Measurements from ENCODE around the gene FBXW5.

Gene FBXW5

DNA sequence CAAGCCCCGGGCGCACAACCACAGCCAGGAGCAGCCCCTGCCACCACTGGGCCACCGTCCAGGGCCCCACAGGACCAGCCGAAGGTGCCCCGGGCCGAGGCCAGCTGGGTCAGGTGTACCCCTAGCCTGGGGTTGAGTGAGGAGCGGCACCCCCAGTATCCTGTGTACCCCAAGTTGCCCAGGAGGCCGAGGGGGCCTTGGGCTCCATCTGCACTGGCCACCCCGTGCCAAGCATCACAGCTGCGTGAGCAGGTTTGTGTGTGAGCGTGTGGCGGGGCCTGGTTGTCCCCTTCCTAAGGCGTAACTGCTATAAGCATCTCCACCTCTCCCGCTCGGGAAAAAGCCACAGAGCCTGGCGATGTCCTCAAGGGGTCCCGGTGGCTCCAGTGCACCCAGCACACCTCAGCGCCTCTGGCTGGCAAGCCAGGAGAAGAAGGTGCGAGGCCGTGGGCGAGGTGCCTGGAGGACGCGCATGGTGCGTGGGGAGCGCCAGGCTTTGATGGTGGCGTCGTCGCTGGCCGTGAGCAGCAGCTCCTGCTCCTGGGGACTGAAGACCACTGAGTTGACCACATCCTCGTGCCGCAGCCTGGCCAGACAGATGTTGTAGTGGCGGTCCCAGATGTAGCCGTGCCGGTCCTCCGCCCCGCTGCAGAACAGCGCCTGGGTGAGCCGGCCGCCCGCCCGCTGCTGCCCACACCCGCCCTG, 3.9 kb downstream of the FBXW5 start:
- no peak overlapping the region for H3K4me3 Mint-ChIP-seq
- peaks cover 9% of the 10 kb centered on the region for H3K4me1 Mint-ChIP-seq (ENCODE audit: low read depth)
- peaks cover 23% of the 10 kb centered on the region for H3K36me3 Mint-ChIP-seq (ENCODE audit: low read depth)
- H3K27me3 Mint-ChIP-seq, result no peaks in the 10 kb centered on the region
- no peak overlapping the region for H3K27ac Mint-ChIP-seq
- no peaks in the 10 kb centered on the region for H3K9me3 Mint-ChIP-seq

DNA sequence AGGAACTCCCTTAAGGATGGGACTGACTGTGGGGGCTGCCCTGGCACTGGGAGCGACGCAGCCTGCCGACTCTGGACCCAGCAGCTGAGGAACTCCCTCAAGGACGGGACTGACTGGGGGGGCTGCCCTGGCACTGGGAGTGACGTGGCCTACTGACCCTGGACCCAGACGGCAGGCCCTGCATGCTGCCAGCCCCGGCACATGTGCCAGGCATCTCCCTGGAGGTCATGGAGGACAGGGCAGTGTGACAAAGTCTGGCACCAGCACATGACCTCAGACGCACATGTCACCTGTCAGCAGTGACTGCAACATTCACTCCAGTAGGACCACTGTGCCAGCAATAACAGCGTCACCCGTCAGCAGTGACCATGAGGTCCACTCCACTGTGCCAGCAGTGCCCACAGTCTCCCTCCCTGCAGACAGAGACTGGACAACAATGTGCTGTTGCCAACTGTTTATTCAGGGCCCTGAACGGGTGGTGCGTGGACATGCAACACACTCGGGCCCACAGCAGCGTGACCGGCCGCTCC, 4.5 kb downstream of the FBXW5 start:
- H3K4me3 Mint-ChIP-seq, result no peak overlapping the region
- no peak overlapping the region for H3K27ac Mint-ChIP-seq
- peaks cover 9% of the 10 kb centered on the region for H3K4me1 Mint-ChIP-seq (ENCODE audit: low read depth)
- peaks cover 23% of the 10 kb centered on the region for H3K36me3 Mint-ChIP-seq (ENCODE audit: low read depth)
- H3K9me3 Mint-ChIP-seq, result no peaks in the 10 kb centered on the region
- no peaks in the 10 kb centered on the region for H3K27me3 Mint-ChIP-seq

DNA sequence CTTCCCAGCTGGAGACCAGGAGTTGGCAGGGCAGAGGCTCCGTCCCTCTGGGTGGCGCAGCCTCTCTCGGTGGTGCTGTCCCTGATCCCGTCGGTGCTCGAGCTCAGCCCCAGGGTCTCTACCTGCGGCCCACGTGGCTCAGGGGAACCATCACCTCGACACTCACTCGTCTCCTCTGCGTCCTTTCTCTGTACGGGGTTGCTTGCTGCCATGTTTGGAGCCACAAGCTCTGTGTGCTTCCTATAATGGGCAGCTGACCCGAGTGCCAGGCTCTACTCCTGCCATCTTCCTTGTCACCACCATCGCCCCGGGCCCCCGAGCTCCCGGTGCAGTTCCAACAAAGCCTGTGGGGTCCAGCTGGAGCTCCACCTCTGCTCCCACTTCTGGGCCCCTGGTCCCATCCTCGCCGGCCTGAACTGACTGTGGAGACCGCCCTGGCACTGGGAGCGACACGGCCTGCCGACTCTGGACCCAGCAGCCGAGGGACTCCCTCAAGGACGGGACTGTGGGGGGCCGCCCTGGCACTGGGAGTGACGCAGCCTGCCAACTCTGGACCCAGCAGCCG, 5.0 kb downstream of the FBXW5 start:
- H3K27me3 Mint-ChIP-seq, result no peaks in the 10 kb centered on the region
- peaks cover 6% of the 10 kb centered on the region for H3K4me1 Mint-ChIP-seq (ENCODE audit: low read depth)
- H3K36me3 Mint-ChIP-seq (ENCODE audit: low read depth), result peaks cover 23% of the 10 kb centered on the region
- H3K9me3 Mint-ChIP-seq, result no peaks in the 10 kb centered on the region
- no peak overlapping the region for H3K27ac Mint-ChIP-seq
- H3K4me3 Mint-ChIP-seq, result no peak overlapping the region

DNA sequence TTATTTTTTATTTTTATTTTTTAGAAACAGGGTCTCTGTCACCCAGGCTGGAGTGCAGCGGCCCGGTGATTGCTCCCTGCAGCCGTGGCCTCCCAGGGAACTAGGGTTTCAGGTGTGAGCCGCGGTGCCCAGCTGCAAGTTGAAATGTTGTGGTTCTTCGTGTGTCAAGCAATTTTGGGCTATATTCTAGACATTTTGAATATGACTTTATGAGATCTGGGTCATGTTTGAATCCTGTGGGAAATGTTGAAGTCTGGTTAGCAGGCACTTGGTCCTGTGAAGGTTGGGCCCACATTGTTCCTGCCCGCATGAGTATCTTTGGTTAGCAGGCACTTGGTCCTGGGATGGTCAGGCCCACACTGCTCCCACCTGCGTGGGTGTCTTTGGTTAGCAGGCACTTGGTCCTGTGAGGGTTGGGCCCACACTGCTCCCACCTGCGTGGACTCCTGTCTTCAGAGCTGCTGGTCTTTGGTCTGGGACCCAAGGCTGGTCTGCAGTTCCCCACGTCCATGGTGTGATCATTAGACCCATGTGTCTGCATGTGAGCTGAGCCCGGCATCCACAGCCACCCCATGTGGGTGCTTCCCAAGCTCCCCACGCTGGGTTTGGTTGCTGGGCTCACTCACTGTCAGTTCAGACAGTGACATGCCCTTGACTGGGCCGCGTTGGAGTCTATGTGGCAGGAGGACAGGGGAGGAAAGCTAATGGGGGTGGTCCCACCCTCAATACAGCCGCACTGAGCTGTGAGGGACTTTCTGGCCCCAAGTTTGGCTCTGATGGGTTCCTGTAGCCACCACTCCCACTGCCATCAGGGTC, 7.1 kb downstream of the FBXW5 start:
- Mint-ChIP-seq H3K36me3 (ENCODE audit: low read depth) (peaks cover 34% of the 10 kb centered on the region), H3K27ac (no peak overlapping the region), H3K4me3 (no peak overlapping the region), H3K9me3 (no peaks in the 10 kb centered on the region), H3K4me1 (ENCODE audit: low read depth) (peaks cover 5% of the 10 kb centered on the region), H3K27me3 (no peaks in the 10 kb centered on the region)

DNA sequence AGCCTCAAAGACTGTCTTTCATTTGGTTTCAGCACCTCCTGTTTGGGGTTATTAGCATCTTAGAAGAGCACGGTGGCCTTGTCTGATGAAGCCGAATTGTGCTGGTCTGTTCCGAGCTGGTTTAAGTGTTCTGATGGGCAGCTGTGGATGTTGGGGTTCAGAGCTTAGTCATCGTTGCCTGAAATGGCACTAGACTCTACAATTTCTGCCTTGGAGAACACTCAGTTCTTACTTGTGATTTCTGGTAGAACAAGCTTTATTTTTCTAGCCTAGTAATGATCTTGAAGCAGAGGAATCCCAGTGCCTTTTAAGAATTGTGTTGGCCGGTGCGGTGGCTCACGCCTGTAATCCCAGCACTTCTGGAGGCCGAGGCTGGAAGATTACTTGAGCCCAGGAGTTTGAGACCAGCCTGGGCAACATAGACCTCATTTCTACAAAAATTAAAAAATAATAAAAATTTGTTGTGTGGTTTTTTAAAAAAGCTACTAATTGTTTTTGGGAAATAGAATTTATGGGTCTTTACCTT, 7.8 kb downstream of the FBXW5 start:
- peaks cover 30% of the 10 kb centered on the region for H3K36me3 Mint-ChIP-seq (ENCODE audit: low read depth)
- peaks cover 9% of the 10 kb centered on the region for H3K4me1 Mint-ChIP-seq (ENCODE audit: low read depth)
- H3K4me3 Mint-ChIP-seq, result no peak overlapping the region
- H3K27me3 Mint-ChIP-seq, result no peaks in the 10 kb centered on the region
- H3K9me3 Mint-ChIP-seq, result no peaks in the 10 kb centered on the region
- no peak overlapping the region for H3K27ac Mint-ChIP-seq

DNA sequence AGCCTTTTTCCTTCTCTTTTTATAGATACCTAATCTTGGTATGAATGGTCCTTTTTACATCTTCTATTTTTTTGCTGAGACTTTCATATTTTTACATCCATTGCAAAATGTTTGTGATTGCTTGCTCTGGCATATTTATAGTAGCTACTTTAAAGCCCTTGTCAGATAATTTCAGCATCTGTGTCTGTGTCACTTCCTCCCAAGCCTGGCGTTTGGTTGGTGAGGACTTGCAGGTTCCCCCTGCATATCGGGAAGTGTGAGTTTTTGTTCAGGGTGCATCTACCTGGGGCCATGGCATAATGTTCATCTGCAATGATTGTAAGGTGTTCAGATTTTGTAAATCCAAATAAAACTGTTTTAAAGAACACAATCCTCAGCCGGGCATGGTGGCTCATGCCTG, 8.9 kb downstream of the FBXW5 start:
- Mint-ChIP-seq H3K27ac (no peak overlapping the region), H3K4me3 (no peak overlapping the region), H3K4me1 (ENCODE audit: low read depth) (peaks cover 10% of the 10 kb centered on the region), H3K27me3 (no peaks in the 10 kb centered on the region), H3K9me3 (no peaks in the 10 kb centered on the region), H3K36me3 (ENCODE audit: low read depth) (peaks cover 26% of the 10 kb centered on the region)

DNA sequence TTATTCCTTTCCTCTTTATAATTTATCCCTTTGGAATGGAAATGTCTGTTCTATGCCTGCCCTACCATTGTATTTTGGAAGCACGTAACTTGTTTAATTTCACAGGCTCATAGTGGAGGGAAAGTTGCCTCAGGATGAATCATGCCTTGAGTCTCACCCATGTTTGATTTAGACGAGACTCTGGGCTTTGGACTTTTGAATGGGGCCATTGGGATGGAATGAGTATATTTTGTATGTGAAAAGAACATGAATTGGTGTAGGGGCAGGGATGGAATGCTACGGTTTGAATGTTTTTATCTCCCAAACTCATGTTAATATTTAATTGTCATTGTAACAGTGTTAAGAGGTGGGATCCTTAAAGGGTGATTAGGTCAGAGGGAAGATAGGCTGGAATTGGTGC, 10.3 kb downstream of the FBXW5 start:
- H3K4me3 Mint-ChIP-seq, result no peak overlapping the region
- no peak overlapping the region for H3K27ac Mint-ChIP-seq
- H3K27me3 Mint-ChIP-seq, result no peaks in the 10 kb centered on the region
- peaks cover 29% of the 10 kb centered on the region for H3K36me3 Mint-ChIP-seq (ENCODE audit: low read depth)
- H3K9me3 Mint-ChIP-seq, result no peaks in the 10 kb centered on the region
- H3K4me1 Mint-ChIP-seq (ENCODE audit: low read depth), result peaks cover 10% of the 10 kb centered on the region

DNA sequence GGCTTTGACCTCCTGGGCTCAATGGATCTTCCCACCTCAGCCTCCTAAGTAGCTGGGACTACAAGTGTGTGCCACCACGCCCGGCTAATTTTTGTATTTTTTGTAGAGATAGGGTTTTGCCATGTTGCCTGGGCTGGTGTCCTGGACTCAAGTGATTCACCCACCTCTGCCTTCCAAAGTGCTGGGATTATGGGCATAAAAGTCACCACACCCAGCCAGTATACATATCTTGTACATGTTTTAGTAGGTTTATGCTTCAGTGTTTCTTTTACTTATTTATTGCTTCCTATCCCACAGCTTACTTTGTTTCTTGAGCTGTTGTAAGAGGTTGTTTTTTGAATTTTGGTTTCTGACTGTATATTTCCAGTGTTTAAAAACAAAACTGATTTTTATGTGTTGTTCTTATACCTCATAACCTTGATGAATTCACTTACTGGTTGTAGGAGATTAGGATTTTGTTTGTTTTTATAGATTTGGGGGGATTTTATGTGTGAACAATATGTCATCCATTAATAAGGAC, 12.9 kb downstream of the FBXW5 start:
- H3K4me3 Mint-ChIP-seq, result no peak overlapping the region
- peaks cover 32% of the 10 kb centered on the region for H3K36me3 Mint-ChIP-seq (ENCODE audit: low read depth)
- H3K4me1 Mint-ChIP-seq (ENCODE audit: low read depth), result peaks cover 10% of the 10 kb centered on the region
- no peak overlapping the region for H3K27ac Mint-ChIP-seq
- no peaks in the 10 kb centered on the region for H3K27me3 Mint-ChIP-seq
- no peaks in the 10 kb centered on the region for H3K9me3 Mint-ChIP-seq

DNA sequence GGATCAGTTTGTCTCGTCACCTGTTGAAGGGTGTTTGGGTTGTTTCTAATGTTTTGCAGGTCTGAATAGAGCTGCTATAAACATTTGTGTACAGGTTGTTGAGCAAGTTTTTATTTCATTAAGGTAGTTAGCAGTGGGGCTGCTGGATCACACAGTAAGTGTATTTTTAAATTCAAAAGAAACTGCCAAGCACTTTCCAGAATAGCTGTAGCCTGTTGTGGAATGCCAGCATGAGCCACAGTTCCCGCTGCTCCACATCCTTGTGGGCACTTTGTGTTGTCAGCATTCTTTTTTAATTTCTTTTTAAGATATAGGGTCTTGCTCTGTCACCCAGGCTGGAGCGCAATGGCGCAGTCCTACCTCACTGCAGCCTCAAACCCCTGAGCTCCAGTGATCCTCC, 14.5 kb downstream of the FBXW5 start:
- Mint-ChIP-seq H3K27ac (no peak overlapping the region), H3K9me3 (no peaks in the 10 kb centered on the region), H3K27me3 (no peaks in the 10 kb centered on the region), H3K36me3 (ENCODE audit: low read depth) (peaks cover 40% of the 10 kb centered on the region), H3K4me3 (no peak overlapping the region), H3K4me1 (ENCODE audit: low read depth) (peaks cover 10% of the 10 kb centered on the region)

DNA sequence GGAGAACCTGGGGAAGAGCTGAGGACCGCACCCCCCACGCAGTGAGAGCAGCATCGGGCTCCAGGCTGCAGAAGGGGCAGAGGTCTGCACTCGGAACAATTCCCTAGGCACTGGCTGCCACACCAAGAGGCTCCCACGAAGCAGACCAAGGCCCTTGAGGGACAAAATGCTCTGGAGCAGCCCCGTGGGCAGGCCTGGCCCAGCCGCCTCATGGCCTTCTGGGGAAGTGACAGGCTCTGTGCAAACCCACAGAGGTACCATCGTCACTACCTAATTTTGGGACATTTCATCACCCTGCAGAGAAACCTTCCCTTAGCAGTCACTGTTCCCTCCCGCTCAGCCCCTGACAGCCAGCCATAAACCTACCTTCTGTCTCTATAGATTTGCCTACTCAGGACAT, 15.9 kb downstream of the FBXW5 start:
- H3K27me3 Mint-ChIP-seq, result no peaks in the 10 kb centered on the region
- H3K4me3 Mint-ChIP-seq, result no peak overlapping the region
- peaks cover 44% of the 10 kb centered on the region for H3K36me3 Mint-ChIP-seq (ENCODE audit: low read depth)
- H3K4me1 Mint-ChIP-seq (ENCODE audit: low read depth), result peaks cover 10% of the 10 kb centered on the region
- H3K27ac Mint-ChIP-seq, result no peak overlapping the region
- no peaks in the 10 kb centered on the region for H3K9me3 Mint-ChIP-seq

DNA sequence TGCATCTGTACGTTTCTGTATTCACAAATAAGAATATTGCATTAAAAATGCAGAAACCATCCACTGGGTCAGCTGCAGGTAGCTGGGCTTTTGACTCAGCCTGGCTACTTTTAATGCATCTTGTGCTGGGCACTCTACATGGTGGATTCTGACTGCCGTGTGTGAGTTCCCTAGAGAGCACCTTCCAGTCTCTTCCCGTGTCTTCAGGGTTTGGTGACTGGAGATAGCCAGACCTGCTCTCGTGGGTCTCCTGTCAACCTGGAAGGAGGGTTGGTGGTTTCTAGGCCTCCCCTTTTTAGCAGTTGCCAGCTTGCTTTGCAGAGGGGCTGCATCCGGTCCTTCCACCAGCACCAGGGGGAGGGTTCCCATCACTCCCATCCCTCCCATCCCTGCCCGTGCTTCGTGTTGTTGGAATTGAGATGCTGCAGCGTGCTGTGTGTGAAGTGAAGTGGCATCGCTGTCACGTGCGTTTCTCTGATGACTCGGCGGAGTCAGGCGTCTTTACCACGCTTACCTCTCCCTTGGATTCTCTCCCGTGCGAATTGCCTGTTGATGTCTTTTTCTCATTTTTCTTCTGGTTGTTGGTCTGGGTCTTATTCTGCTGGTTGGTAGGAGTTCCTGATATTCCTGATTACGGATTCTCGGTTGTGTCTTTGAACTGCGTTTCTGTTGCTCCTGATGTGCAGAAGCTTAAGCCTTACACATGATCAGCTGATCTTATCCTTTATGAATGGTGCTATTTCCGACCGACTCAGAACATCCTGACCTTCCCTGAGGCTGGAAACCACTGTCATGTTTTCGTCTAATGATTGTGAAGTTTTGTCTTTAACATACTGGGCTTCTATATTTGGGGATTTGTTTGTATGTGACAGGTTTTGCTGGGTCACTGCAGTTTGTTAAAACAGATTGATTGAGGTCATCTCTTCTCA, 16.9 kb downstream of the FBXW5 start:
- Mint-ChIP-seq H3K4me3 (no peak overlapping the region), H3K36me3 (ENCODE audit: low read depth) (peaks cover 37% of the 10 kb centered on the region)

DNA sequence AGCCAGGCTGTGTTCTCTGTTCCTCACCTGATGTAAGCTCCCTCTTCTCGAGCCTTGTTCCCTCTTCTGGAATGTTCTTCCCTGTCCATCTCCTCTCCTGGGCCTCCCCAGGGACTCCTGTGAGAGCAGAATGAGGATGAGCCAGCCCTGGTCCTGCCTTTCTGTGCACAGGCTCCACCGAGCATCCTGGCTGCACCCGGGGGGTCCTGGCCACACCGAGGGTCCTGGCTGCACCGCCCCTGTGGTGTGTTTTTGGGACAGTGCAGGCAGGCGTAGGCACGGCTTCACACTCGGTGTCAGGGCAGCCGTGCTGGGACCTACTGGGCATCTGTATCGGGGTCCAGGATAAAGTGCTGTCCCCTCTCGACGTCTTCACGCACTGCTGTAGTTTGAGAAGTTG, 17.8 kb downstream of the FBXW5 start:
- Mint-ChIP-seq H3K9me3 (no peaks in the 10 kb centered on the region), H3K36me3 (ENCODE audit: low read depth) (peaks cover 37% of the 10 kb centered on the region), H3K27me3 (no peaks in the 10 kb centered on the region), H3K27ac (no peak overlapping the region), H3K4me1 (ENCODE audit: low read depth) (peaks cover 1% of the 10 kb centered on the region), H3K4me3 (no peak overlapping the region)

More for the DNA sequence above, 16.9 kb downstream of the FBXW5 start:
- Mint-ChIP-seq H3K9me3 (no peaks in the 10 kb centered on the region), H3K27ac (no peak overlapping the region), H3K4me1 (ENCODE audit: low read depth) (peaks cover 6% of the 10 kb centered on the region), H3K27me3 (no peaks in the 10 kb centered on the region)

DNA sequence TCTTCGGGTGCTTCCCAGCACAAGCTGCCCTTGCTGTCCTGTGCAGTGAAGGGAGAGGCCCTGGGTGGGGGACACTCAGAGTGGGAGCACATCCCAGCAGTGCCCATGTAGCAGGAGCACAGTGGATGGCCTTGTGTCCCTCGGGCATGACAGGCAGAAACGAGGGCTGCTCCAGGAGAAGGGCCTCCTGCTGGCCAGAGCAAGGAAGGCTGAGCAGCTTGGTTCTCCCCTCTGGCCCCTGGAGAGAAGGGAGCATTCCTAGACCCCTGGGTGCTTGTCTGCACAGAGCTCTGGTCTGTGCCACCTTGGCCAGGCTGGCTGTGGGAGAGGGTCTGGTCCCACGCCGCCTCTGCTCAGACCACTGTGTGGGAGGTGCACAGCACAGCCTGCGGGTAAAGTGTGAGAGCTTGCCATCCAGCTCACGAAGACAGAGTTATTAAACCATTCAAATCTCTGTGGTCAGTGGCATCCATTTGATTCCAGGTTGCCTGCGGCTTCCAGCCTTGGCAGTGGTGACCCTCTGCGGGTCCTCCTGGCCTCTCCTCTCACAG, 18.3 kb downstream of the FBXW5 start:
- Mint-ChIP-seq H3K27me3 (no peaks in the 10 kb centered on the region), H3K36me3 (ENCODE audit: low read depth) (peaks cover 37% of the 10 kb centered on the region), H3K27ac (no peak overlapping the region), H3K4me1 (ENCODE audit: low read depth) (no peaks in the 10 kb centered on the region), H3K9me3 (no peaks in the 10 kb centered on the region), H3K4me3 (no peak overlapping the region)
